SK-MEL-5 (cell line): Measurements from ENCODE around the gene ALDH1A2. TPM values are rescaled to one million over a fixed set of nuclear protein-coding genes. Genes with fewer than 3 reads are reported as not detected.
A peak's percentile ranks its signal among the peaks of the same experiment; 100 is the strongest.

ENCODE experiments used
- DNase-seq: peaks from one replicate; pipeline ENCODE4 v3.0.0-alpha.2; 2016; ENCODE audit warnings: low read depth, low spot score
- in situ Hi-C: cut with HindIII; loops from 2 replicates; pipeline ENCODE4 v1.10.0; 2016; ENCODE audit warnings: low sequenced_read_pairs, high pct_unique_total_duplicates, low pct_unique_long_range_greater_than_20kb
- total RNA-seq: library from RNA; depleted of rRNA; stranded (reverse); fragments of >200 nt; shearing (Covaris generic); gene quantifications from 2 replicates; pipeline ENCODE4 v1.2.3, GENCODE V29; 2014

ALDH1A2 gene
- total RNA-seq, 1 experiment from 2014 or later: 0.18 TPM

GRCh38 chr15:58077427-58077826 is 11.9 kb upstream of the ALDH1A2 start:
- in situ Hi-C loops: no loop called here
- DNase-seq: peak; percentile 7

DNA sequence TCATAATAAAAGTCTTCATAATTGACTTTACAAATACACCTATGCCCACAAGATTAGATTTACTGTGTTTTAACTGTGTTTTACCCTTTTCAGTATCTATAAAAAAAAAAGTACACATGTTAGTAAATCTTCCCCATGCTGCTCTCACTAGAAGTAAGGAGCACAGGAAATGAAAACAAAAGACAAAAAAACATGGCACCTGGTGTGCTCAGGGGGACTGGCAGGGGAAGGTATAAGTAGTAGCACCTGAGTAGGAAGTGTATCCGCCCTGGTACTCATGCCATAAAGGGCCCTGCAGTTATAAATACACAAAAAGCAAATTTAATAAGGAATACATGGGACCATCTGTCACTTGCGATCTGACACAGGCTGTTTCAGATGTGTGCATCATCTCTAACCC is 8.9 kb upstream of the ALDH1A2 start:
- in situ Hi-C loops: no loop called here
- DNase-seq: no peak

DNA sequence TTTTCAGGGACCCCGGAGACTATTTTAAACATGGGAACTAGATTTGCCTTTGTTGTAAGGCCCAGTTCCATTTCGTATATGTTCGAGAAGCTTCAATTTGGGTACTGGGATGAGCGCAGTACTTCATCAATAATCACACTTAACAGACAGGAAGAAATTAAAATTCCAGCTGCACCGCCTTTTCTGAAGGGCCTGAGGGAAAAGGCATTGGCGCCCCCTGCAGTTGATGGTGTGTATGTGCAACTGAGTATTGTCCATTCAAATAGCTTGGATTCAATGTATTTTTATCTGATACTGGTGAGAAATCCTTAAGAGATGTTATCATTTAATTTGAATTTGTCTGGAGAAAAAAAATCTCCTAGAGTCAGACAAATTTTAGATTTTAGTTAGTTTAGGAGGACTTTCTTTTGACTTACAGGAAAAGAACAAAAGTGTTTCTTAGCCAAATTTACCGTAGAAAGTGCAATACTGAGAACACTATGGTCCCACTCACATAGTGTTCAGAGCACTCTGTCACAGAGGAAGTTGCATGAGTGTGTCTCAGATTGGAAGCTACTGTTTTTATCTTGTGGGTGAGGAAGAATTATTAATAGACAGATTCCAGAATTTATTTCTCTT is 5.4 kb upstream of the ALDH1A2 start:
- DNase-seq: peak; percentile 75
- in situ Hi-C loops: no loop called here

GRCh38 chr15:58069008-58069407 is 3.5 kb upstream of the ALDH1A2 start:
- DNase-seq: no peak
- in situ Hi-C loops: no loop called here

- DNase-seq: peak; percentile 60
- in situ Hi-C loops: no loop called here
Measured at GRCh38 chr15:58066042-58066867, 744 bp upstream of the ALDH1A2 start.

DNA sequence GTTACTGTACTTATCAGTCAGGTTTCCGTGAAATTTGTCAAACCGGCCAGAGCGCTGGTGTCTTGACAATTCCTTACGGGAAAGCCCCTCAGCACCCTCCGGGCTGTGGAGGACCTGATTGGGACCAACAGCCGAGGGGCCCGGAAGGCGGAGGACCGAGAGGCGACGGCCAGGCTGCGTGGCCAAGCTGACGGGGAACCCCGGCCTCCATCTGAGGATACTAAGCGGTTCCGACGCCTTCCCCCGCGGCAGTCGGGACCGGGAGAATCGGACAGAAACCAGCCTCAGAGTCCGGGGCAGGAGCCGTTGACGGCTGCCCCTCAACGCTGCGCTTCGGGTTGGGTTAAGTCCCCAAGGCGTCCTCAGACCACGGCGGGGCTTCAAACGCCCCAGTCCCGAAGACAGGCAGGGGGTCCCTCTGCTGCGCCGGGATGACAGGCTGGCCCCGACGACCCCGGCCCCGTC is 499 bp downstream of the ALDH1A2 start:
- no peak for DNase-seq
- in situ Hi-C loops: no loop called here

DNA sequence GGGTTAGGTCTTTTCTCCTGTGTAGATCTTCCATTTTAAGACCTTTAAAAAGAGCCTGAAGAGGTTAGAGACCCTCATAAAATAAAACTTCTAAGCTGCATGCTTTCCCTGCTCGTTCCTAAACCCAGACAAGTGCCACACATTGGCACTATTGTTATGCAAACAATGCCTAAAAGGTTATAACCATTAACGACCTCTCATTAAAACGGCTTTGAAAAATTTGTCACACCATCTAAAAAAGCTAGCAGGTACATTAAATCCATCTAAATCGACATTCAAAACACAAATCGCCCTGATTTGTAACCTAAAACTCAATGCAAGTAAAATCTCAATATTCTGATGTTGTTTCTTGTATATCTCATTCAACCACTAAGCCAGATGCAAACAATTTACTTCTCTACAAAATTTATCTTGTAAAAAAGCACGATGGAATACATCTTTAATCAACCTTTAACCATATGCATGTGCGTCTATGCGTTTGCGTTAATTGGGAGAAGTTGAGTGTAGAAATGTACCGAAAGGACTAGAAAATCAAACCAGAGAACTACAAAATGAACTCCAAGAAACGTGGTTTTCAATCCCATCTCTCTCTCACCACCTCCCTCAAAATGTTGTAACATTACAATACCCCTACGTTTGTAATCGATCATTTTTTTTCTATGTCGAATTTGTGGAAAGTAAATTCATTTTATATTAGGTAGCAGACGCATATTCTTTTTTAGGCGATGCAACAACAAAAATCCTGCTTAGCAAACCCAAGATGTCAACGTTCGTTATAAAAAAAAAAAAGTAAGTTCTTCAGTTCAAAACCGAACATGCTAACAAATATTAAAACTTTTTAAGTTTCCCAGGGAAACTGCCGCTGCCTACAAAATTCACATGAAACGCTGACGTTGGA is 1.2 kb downstream of the ALDH1A2 start:
- DNase-seq: no peak
- in situ Hi-C loops: no loop called here

DNA sequence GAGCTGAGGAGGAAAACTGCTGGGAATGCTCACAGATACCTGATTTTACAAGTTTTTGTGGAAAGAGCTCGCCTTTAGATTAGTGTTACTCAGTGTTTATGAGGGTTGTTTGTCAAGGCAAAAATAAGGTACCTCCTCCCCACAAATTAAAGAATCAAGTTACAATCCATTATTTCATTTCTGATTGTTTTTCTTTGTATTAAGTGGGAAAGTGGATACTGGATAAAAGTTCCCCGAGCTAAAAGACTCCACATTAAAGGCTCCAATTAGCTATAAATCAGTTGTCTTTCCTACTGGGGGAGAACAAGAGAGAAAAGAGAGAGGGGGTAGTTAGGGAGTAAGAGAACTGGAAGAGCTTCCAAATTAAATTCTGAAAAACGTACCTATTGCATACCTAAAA is 1.9 kb downstream of the ALDH1A2 start:
- in situ Hi-C loops: no loop called here
- no peak for DNase-seq

DNA sequence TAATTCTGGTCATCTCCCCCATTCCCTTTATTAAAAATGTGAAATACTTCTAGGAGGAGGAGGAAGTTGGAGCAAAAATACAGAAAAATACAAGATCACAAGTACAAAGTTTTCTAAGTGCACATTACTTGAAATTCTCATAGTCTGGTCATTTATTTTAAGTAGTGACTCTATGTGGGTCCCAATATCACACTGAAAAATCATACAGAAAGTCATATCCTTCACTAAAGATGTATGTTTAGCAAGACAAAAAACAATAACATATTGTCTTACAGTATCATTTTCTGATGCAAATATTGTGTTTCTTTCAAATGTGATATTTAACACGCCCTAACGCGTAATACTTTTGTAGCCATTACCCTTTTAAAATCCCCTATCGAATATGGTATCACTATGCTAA is 2.5 kb downstream of the ALDH1A2 start:
- DNase-seq: no peak
- in situ Hi-C loops: no loop called here

GRCh38 chr15:58062175-58062574 is 3.3 kb downstream of the ALDH1A2 start:
- DNase-seq: no peak
- in situ Hi-C loops: no loop called here

- no peak for DNase-seq
- in situ Hi-C loops: no loop called here
Measured at GRCh38 chr15:58060575-58060974, 4.9 kb downstream of the ALDH1A2 start.

DNA sequence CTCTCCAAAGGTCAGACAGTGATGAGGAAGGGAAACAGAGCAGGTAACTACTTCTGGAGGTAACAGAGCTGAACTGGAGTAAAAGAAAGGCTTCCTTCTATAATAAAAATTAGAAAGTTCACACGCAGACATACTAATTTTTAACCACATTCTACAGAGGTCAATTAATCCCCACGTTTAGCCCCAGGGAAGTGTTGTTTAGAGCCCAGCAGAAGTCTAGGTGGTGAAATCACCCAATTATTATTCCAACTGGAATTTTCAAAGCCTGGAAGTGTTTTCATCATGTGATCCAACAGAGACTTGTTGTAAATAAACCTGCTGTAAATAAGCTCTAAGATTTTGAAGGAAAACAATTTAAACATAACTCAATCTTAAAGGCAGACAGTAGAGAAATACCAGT is 6.8 kb downstream of the ALDH1A2 start:
- DNase-seq: no peak
- in situ Hi-C loops: no loop called here

DNA sequence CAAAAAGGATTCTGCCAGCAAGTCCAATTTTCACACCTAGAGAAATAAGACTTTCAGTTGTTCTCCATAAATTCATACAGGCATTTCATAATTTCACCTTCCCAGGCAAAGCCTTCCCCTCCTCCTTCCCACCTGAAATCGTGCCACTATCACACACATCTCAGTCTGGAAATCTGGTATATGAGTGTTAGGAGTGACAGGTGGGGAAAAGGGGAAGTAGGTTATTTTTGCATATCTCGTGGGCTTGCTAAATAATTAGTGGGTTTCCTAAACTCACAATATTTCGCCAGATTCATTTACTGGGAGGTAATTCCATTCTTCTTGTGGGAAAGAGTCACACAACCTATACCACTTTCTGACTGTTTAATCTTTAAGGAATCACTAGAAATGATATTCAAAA is 7.4 kb downstream of the ALDH1A2 start:
- DNase-seq: no peak
- in situ Hi-C loops: no loop called here

DNA sequence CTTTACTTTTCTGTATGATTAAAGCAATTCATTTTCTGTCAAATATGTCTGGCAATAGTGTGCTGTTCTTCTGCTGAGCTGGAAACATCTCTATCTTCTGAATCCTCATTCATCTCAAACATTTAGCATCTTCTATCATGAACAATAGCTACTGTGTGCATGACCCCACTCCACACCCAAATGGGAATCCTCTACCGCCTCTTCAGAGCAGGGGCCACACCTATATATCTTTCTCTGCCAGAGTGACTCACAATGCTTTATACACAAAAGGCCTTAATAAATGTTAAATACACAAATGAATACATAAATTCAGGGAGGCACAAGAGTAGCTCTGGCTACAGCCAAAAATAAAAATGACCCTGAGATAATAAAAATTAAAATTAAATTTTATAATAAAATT is 8.0 kb downstream of the ALDH1A2 start:
- DNase-seq: no peak
- in situ Hi-C loops: no loop called here

GRCh38 chr15:58056015-58056414 is 9.5 kb downstream of the ALDH1A2 start:
- peak; percentile 14 for DNase-seq
- in situ Hi-C loops: no loop called here

DNA sequence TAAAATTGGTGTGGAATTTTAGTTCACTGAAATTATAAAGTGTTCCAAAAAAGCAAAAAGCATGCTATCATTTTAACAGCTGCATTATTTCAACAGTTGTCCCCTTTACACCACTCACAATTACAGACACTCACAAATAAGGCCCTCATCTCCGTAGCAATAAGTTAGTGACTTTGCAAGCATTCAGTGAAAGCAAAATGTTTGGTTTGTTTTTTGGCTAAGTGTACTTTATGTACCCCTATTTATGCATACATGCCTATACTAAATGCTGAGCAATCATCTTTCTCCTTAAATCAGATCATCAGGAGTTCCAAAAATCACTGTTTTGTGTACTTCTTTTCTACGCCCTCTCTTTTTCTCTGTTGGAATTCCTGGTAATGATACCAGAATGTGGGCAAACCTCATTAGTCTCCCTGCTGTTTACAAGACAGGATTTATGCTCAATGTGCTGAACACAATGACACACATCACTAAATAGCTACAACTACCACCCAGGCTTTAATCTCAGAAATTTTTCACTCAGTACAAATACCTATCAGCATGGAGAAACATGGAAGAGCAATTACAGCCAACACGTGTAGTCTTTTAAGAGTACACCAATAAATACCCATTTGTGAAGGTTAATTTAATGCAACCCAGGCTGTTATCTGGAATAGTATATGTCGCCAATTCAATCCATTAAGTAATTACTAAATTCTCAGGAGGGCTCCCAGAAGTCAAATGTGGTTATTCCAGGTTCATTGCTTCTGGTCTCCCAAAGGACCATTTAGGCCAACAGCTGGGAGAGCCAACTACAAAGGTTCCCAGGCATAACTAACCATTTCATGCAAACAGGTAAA is 12.0 kb downstream of the ALDH1A2 start:
- in situ Hi-C loops: no loop called here
- no peak for DNase-seq

- in situ Hi-C loops: no loop called here
- DNase-seq: no peak
Measured at GRCh38 chr15:58052334-58052733, 13.2 kb downstream of the ALDH1A2 start.
